Activated CD8-positive, alpha-beta memory T cell treated with anti-CD3 and anti-CD28 coated beads, Interleukin-2, amount 50 U/mL, for 24 hours (primary cell): ENCODE measurements around the gene BHLHE41.

Experiments
- DNase-seq: peaks from one replicate; pipeline ENCODE4 v3.0.0-alpha.2; 2020; ENCODE audit errors: extremely low read depth

BHLHE41 gene

GRCh38 chr12:26124446-26125399 is at the start of gene BHLHE41:
BHLHE41 (minus strand) TSS chr12:26125037; CDS start chr12:26124779, 258 bp downstream.
- no peak for DNase-seq

- no peak for DNase-seq
These were observed 48.2 kb upstream of the BHLHE41 start for GRCh38 chr12:26172946-26173552.

- DNase-seq, result no peak
These were observed 47.7 kb upstream of the BHLHE41 start for GRCh38 chr12:26172539-26172938.

- no peak for DNase-seq
These were observed 47.2 kb upstream of the BHLHE41 start for GRCh38 chr12:26172013-26172412.

GRCh38 chr12:26164118-26164517 is 39.3 kb upstream of the BHLHE41 start:
- DNase-seq, result no peak

GRCh38 chr12:26162905-26163304 is 38.1 kb upstream of the BHLHE41 start:
- no peak for DNase-seq

GRCh38 chr12:26162174-26162573 is 37.3 kb upstream of the BHLHE41 start:
- DNase-seq, result no peak

- no peak for DNase-seq
These were observed 33.4 kb upstream of the BHLHE41 start for GRCh38 chr12:26158078-26158764.

- no peak for DNase-seq
These were observed 32.2 kb upstream of the BHLHE41 start for GRCh38 chr12:26157001-26157400.

GRCh38 chr12:26156201-26156871 is 31.5 kb upstream of the BHLHE41 start:
- DNase-seq, result no peak

GRCh38 chr12:26153421-26154154 is 28.8 kb upstream of the BHLHE41 start:
- no peak for DNase-seq

GRCh38 chr12:26152507-26153102 is 27.8 kb upstream of the BHLHE41 start:
- no peak for DNase-seq

- DNase-seq, result no peak
These were observed 26.1 kb upstream of the BHLHE41 start for GRCh38 chr12:26150736-26151450.

- DNase-seq, result no peak
These were observed 25.2 kb upstream of the BHLHE41 start for GRCh38 chr12:26149968-26150500.

- DNase-seq, result no peak
These were observed 23.5 kb upstream of the BHLHE41 start for GRCh38 chr12:26148291-26148690.

GRCh38 chr12:26143291-26143690 is 18.5 kb upstream of the BHLHE41 start:
- no peak for DNase-seq

GRCh38 chr12:26138860-26139259 is 14.0 kb upstream of the BHLHE41 start:
- DNase-seq, result no peak

- DNase-seq, result no peak
These were observed 11.9 kb upstream of the BHLHE41 start for GRCh38 chr12:26136688-26137087.

GRCh38 chr12:26135571-26135970 is 10.7 kb upstream of the BHLHE41 start:
- DNase-seq, result no peak

- DNase-seq, result no peak
These were observed 10.2 kb upstream of the BHLHE41 start for GRCh38 chr12:26135010-26135420.
